K562 (cell line): ENCODE data around the gene DROSHA. TPM values are rescaled to one million over a fixed set of nuclear protein-coding genes. Genes with fewer than 3 reads are reported as not detected.

ENCODE experiments used
- ATAC-seq: fragments of 200-7000 bp; cut with Tn5 transposase; 3 replicates; pipeline ENCODE4 v1.9.1; 2020; ENCODE audit warnings: moderate library complexity
- BruUV-seq: library from RNA; stranded (reverse); fragments of 400-500 nt; replicated peaks from 2 replicates; lab custom pipeline; 2021; lab: Mats Ljungman, UMichigan
- CTCF ChIA-PET: fragments of 300-600 bp; formaldehyde crosslinking; extraction: SDS; loops from one replicate; lab custom pipeline; 2021; ENCODE audit warnings: low intra/inter-chr PET ratio; lab: Yijun Ruan, JAX
- POLR2A ChIA-PET: fragments of 300-600, 350-650 bp; sonication (Branson Sonifier 250); formaldehyde crosslinking; extraction: SDS; loops from one replicate; lab custom pipeline; 2021; ENCODE audit warnings: antibody characterized with exemption, inconsistent platforms; lab: Yijun Ruan, JAX
- DNase-seq, 4 experiments: peaks; one replicate each; pipeline versions ENCODE4 v3.0.0 to v3.0.0-alpha.2; 2011 to 2018; ENCODE audit warnings: low spot score in 3 of 4, mixed read lengths in 3 of 4; ENCODE audit errors: extremely low read depth in 1 of 4
- FAIRE-seq: peaks from 2 replicates; lab custom pipeline; 2011; peaks lifted over from hg19 to GRCh38; lab: Jason Lieb, UNC
- H2AFZ ChIP-seq: 2 replicates; pipeline ENCODE4 v1.6.0; 2011; ENCODE audit warnings: low read depth, low read length, control low read depth, inconsistent platforms
- H3K27ac ChIP-seq: fragments of 200-600 bp; 3 replicates; pipeline ENCODE4 v1.8.0; 2011; ENCODE audit warnings: low read depth, mild to moderate bottlenecking, control low read depth, inconsistent platforms, low read length, moderate library complexity, mixed read lengths; ENCODE audit errors: extremely low read depth
- H3K27me3 ChIP-seq, 2 experiments: fragments of 300-600 bp in 1 of 2; 2 replicates in 1 of 2; 3 replicates in 1 of 2; pipeline versions ENCODE4 v1.6.0 to v1.8.0; 2011; ENCODE audit warnings: inconsistent platforms in 2 of 2, low read length in 2 of 2, mild to moderate bottlenecking in 1 of 2, mixed read lengths in 1 of 2, moderate library complexity in 1 of 2; ENCODE audit not compliant: control insufficient read depth in 2 of 2, insufficient read depth in 2 of 2
- H3K36me3 ChIP-seq: fragments of 300-600 bp; 3 replicates; pipeline ENCODE4 v1.8.0; 2011; ENCODE audit warnings: mild to moderate bottlenecking, low read length, inconsistent platforms; ENCODE audit not compliant: control insufficient read depth, insufficient read depth
- H3K4me1 ChIP-seq, 2 experiments: fragments of 200-600 bp in 1 of 2; replicated peaks in 1 of 2; 2 replicates in 1 of 2; 3 replicates in 1 of 2; pipeline versions ENCODE4 v1.5.1 to v1.8.0; 2011; ENCODE audit warnings: inconsistent platforms in 2 of 2, low read length in 2 of 2, mild to moderate bottlenecking in 1 of 2, mixed read lengths in 1 of 2, moderate library complexity in 1 of 2; ENCODE audit not compliant: control insufficient read depth in 2 of 2, insufficient read depth in 2 of 2
- H3K4me2 ChIP-seq: 2 replicates; pipeline ENCODE4 v1.6.1; 2011; ENCODE audit warnings: low read length, control low read depth, inconsistent platforms, mixed read lengths; ENCODE audit not compliant: insufficient read depth
- H3K4me3 ChIP-seq: fragments of 200-600 bp; sonication (generic), shearing (Covaris generic); 2 replicates; pipeline ENCODE4 v1.5.1; 2016; ENCODE audit warnings: control low read depth, inconsistent platforms
- H3K79me2 ChIP-seq: fragments of 200-600 bp; 3 replicates; pipeline ENCODE4 v1.8.0; 2011; ENCODE audit warnings: low read length, inconsistent platforms; ENCODE audit not compliant: control insufficient read depth, insufficient read depth
- H3K9ac ChIP-seq, 2 experiments: 2 replicates each; pipeline versions ENCODE4 v1.6.0 to v1.6.1; 2011; ENCODE audit warnings: low read depth in 2 of 2, low read length in 2 of 2, control low read depth in 1 of 2, inconsistent platforms in 1 of 2, mild to moderate bottlenecking in 1 of 2, mixed read lengths in 1 of 2; ENCODE audit not compliant: insufficient read depth in 1 of 2
- H3K9me1 ChIP-seq: one replicate; pipeline ENCODE4 v1.6.0; 2011; ENCODE audit warnings: inconsistent platforms, mild to moderate bottlenecking, low read length, moderate library complexity; ENCODE audit not compliant: control insufficient read depth, insufficient read depth
- H3K9me3 ChIP-seq: replicated peaks from 2 replicates; pipeline ENCODE4 v1.5.1; 2011; ENCODE audit warnings: low read depth, low read length, inconsistent platforms; ENCODE audit not compliant: control insufficient read depth, insufficient read depth
- H4K20me1 ChIP-seq: replicated peaks from 2 replicates; pipeline ENCODE4 v1.6.1; 2011; ENCODE audit warnings: low read length, inconsistent platforms, mixed read lengths; ENCODE audit not compliant: control insufficient read depth, insufficient read depth
- BRF1 ChIP-seq: IDR thresholded peaks from 3 replicates; pipeline ENCODE4 v1.6.1; 2011; ENCODE audit warnings: borderline replicate concordance, mild to moderate bottlenecking; ENCODE audit not compliant: insufficient read length; ENCODE audit errors: extremely low read depth
- HSF4 ChIP-seq: fragments of 250-450 bp; sonication (Bioruptor Pico); IDR thresholded peaks from 2 replicates; pipeline ENCODE4 v2.1.2; 2022; ENCODE audit warnings: mild to moderate bottlenecking, moderate library complexity, borderline replicate concordance
- POLR3G ChIP-seq: IDR thresholded peaks from 2 replicates; pipeline ENCODE4 v1.6.1; 2011; ENCODE audit not compliant: insufficient read length, insufficient replicate concordance; ENCODE audit errors: extremely low read depth
- PRMT5 ChIP-seq: sonication (generic); formaldehyde crosslinking; IDR thresholded peaks from 2 replicates; pipeline ENCODE4 v1.5.0; 2020; ENCODE audit warnings: missing genetic modification reagents
- RERE ChIP-seq: sonication (generic); formaldehyde crosslinking; IDR thresholded peaks from 2 replicates; pipeline ENCODE4 v1.8.0; 2023; ENCODE audit warnings: missing genetic modification reagents, mild to moderate bottlenecking, borderline replicate concordance
- SREBF1 ChIP-seq: fragments of 150-350 bp; IDR thresholded peaks from 2 replicates; pipeline ENCODE4 v1.6.1; 2014; ENCODE audit warnings: antibody characterized with exemption, low read depth, low read length, borderline replicate concordance
- SRSF7 ChIP-seq: fragments of 200-400 bp; formaldehyde crosslinking; optimal IDR thresholded peaks from 2 replicates; pipeline ENCODE3; 2017; ENCODE audit warnings: mild to moderate bottlenecking, low read depth, low read length
- TSC22D4 ChIP-seq: fragments of 450-650 bp; IDR thresholded peaks from 2 replicates; pipeline ENCODE4 v1.6.1; 2016; ENCODE audit warnings: missing genetic modification characterization, missing biosample characterization, control low read depth
- ZNF449 ChIP-seq: fragments of 250-450 bp; sonication (Bioruptor Pico); IDR thresholded peaks from 2 replicates; pipeline ENCODE4 v1.8.0; 2022; ENCODE audit warnings: moderate library complexity, mild to moderate bottlenecking, inconsistent platforms
- ZNF699 ChIP-seq: fragments of 250-450 bp; sonication (Bioruptor Pico); IDR thresholded peaks from 2 replicates; pipeline ENCODE4 v1.8.0; 2021; ENCODE audit warnings: mild to moderate bottlenecking, moderate library complexity; ENCODE audit not compliant: insufficient replicate concordance
- WGBS: fragments of 100-300 bp; shearing (Covaris generic); methylation state at CpG from one replicate; pipeline ENCODE4 v1.1.6; 2016; ENCODE audit warnings: low coverage, mixed read lengths; ENCODE audit not compliant: insufficient coverage; ENCODE audit errors: missing lambda C conversion rate; 5-methylcytosine and 5-hydroxymethylcytosine counted together
- in situ Hi-C: fragments of 300-500 bp; cut with MboI; formaldehyde crosslinking; loops from 4 replicates; pipeline ENCODE4 v1.15.0; 2018; ENCODE audit warnings: inconsistent platforms, mixed read lengths
- intact Hi-C: fragments of 100-400 bp; cut with micrococcal nuclease; formaldehyde crosslinking; loops from 2 replicates; pipeline ENCODE4 v1.14.2; 2022
- polyA plus RNA-seq, 8 experiments: library from polyadenylated mRNA; depleted of rRNA in 4 of 8; stranded (reverse) in 5 of 8; unstranded in 3 of 8; fragments of >200 nt; fragmentation: Nextera tagmentation in 2 of 8; fragmentation: Illumina TruSeq in 1 of 8; extraction: Ambion mirVana in 2 of 8; extraction: Trizol in 1 of 8; gene quantifications; 2 replicates each; pipeline versions ENCODE4 v1.2.1 to v1.2.3, GENCODE V29; 2011 to 2014; ENCODE audit warnings: inconsistent platforms in 1 of 8, missing spikeins in 1 of 8
- total RNA-seq, 7 experiments: library from RNA; depleted of rRNA in 6 of 7; stranded (reverse); fragments of >200 nt in 6 of 7; fragmentation: Illumina TruSeq in 2 of 7; extraction: Trizol in 2 of 7; gene quantifications; 2 replicates each; pipeline versions ENCODE4 v1.2.1 to v1.2.3, GENCODE V29; 2011 to 2021; ENCODE audit warnings: low replicate concordance in 1 of 7

DROSHA gene
- total and polyA plus RNA-seq, 9 of the 15 experiments (the other 6 are each of a cell fraction or from before 2014, with no cell fraction given), result 52.5 to 109 (median 68.9) TPM

GRCh38 chr5:31401691-31402090 lies 130.2 kb downstream of the DROSHA start:
- 71% methylated on average over 3 of the region's 3 CpGs for WGBS
- FAIRE-seq, result no peak

More at GRCh38 chr5:31401691-31402090, 130.2 kb downstream of the DROSHA start:
- Histone ChIP-seq H3K27ac (no peak overlapping the region), H3K9me3 (no peaks in the 10 kb centered on the region), H3K9ac (no peak overlapping the region), H3K9me1 (no peaks in the 10 kb centered on the region), H3K4me2 (no peak overlapping the region), H3K4me1 (no peaks in the 10 kb centered on the region), H3K4me3 (no peak overlapping the region), H3K79me2 (no peaks in the 10 kb centered on the region), H2AFZ (no peak overlapping the region), H3K27me3 (no peaks in the 10 kb centered on the region), H3K36me3 (peaks cover 50% of the 10 kb centered on the region), H4K20me1 (no peaks in the 10 kb centered on the region)
- no peak for DNase-seq
- TF ChIP-seq HSF4 (CRISPR knock-in tag) (no peak), SRSF7 (no peak), PRMT5 (CRISPR knock-in tag) (no peak), TSC22D4 (tag) (no peak), POLR3G (no peak), RERE (CRISPR knock-in tag) (no peak), ZNF699 (no peak), BRF1 (no peak), ZNF449 (no peak), SREBF1 (no peak)
- in situ Hi-C loops (no loop called here), intact Hi-C loops (no loop called here)
- no TSS peak for BruUV-seq
- CTCF ChIA-PET, result no interaction called here
- POLR2A ChIA-PET, result interaction anchor here (0.6 kb wide), 1 partner anchor 23 kb away, joined by 3 read pairs; no protein-coding TSS in a partner anchor
- ATAC-seq, result no peak
